ENCODE data around the gene SLC43A1. TPM values are rescaled to one million over a fixed set of nuclear protein-coding genes. Genes with fewer than 3 reads are reported as not detected.

SLC43A1 gene
- total and polyA plus RNA-seq, 2 experiments from 2014 or later, result 19.6 to 49.7 TPM

GRCh38 chr11:57466680-57467079, 48.8 kb downstream of the SLC43A1 start (continued):
- TF ChIP-seq ZNF462 (CRISPR knock-in tag; IDR thresholded peaks at IDR 0.05) (no peak), EZH2 (IDR thresholded peaks at IDR 0.05; ENCODE audit: low read depth, unreplicated experiment) (no peak), POLR2AphosphoS5 (IDR thresholded peaks at IDR 0.05; ENCODE audit: low read depth) (no peak), EZH2phosphoT487 (IDR thresholded peaks at IDR 0.05; ENCODE audit: unreplicated experiment) (no peak), REST (IDR thresholded peaks at IDR 0.05; ENCODE audit: unreplicated experiment) (no peak)
